Fibroblast of peridontal ligament (primary cell): ENCODE results near the gene ENOX1.

Experiments used
- DNase-seq: peaks from one replicate; pipeline ENCODE4 v3.0.0-alpha.2; 2010; ENCODE audit errors: extremely low read depth

ENOX1 gene

GRCh38 chr13:43389573-43389972, 397.2 kb downstream of the ENOX1 start:
- DNase-seq: peak; percentile 75

- DNase-seq: no peak
Measured at GRCh38 chr13:43388282-43389034, 398.3 kb downstream of the ENOX1 start.

GRCh38 chr13:43387880-43388279, 398.9 kb downstream of the ENOX1 start:
- no peak for DNase-seq

- no peak for DNase-seq
Measured at GRCh38 chr13:43383498-43384165, 403.1 kb downstream of the ENOX1 start.

GRCh38 chr13:43379738-43380137, 407.0 kb downstream of the ENOX1 start:
- no peak for DNase-seq

- DNase-seq: peak; percentile 74
Measured at GRCh38 chr13:43377973-43378372, 408.8 kb downstream of the ENOX1 start.

- peak; percentile 73 for DNase-seq
Measured at GRCh38 chr13:43377149-43377548, 409.6 kb downstream of the ENOX1 start.

GRCh38 chr13:43376596-43376995, 410.2 kb downstream of the ENOX1 start:
- DNase-seq: no peak

- no peak for DNase-seq
Measured at GRCh38 chr13:43375797-43376465, 410.8 kb downstream of the ENOX1 start.

GRCh38 chr13:43374621-43375020, 412.2 kb downstream of the ENOX1 start:
- DNase-seq: peak; percentile 87

- no peak for DNase-seq
Measured at GRCh38 chr13:43373400-43373799, 413.4 kb downstream of the ENOX1 start.

GRCh38 chr13:43370842-43371241, 415.9 kb downstream of the ENOX1 start:
- no peak for DNase-seq

- no peak for DNase-seq
Measured at GRCh38 chr13:43369319-43369718, 417.5 kb downstream of the ENOX1 start.

- DNase-seq: peak; percentile 55
Measured at GRCh38 chr13:43368003-43368402, 418.8 kb downstream of the ENOX1 start.

GRCh38 chr13:43365039-43365344, 421.8 kb downstream of the ENOX1 start:
- DNase-seq: no peak

- peak; percentile 66 for DNase-seq
Measured at GRCh38 chr13:43364210-43365038, 422.3 kb downstream of the ENOX1 start.

GRCh38 chr13:43363156-43363953, 423.4 kb downstream of the ENOX1 start:
- peak; percentile 93 for DNase-seq

- no peak for DNase-seq
Measured at GRCh38 chr13:43362556-43362955, 424.2 kb downstream of the ENOX1 start.

- peak; percentile 50 for DNase-seq
Measured at GRCh38 chr13:43360892-43361610, 425.7 kb downstream of the ENOX1 start.

- DNase-seq: no peak
Measured at GRCh38 chr13:43360171-43360570, 426.6 kb downstream of the ENOX1 start.

- DNase-seq: no peak
Measured at GRCh38 chr13:43359536-43359935, 427.2 kb downstream of the ENOX1 start.
